Activated CD4-positive, alpha-beta T cell treated with anti-CD3 and anti-CD28 coated beads, Interleukin-2, amount 50 U/mL, for 4 hours (primary cell): Measurements from ENCODE around the gene CSNK1D.
A peak's percentile ranks its signal among the peaks of the same experiment; 100 is the strongest.

Experiments used
- DNase-seq, 2 experiments: peaks; one replicate each; pipeline ENCODE4 v3.0.0-alpha.2; 2020

Gene CSNK1D

DNA sequence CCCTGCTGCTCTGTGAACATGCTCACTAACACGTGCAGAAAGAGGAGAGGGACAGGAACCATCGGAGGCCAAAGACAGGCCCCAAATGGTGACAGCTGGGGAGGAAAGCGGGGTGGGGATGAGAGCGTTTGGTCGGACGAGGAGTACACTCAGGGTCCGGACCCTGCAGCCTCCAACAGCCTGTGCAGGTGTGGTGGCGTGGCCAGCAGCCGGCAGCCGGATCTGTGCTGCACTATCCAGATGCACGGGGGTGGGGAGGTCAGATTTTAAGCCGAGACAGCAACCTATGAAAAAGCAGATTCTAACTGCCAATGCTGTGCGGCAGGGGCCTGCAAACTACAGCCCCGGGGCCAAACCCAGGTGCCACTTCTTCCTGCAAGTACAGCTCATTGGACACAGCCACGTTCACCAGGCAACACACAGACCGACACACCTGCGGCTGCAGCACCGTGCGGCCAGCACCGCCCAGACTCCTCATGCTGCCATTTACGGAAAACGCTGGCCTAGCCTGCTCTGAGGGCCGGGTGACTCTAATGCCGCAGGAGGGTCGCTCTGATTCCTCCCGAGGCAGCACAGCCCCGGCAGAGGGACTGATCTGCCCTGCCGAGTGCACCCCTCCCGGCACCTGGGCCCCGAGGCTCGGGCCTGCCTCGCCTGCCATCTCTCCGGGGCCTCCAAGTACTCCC lies 23.5 kb downstream of the CSNK1D start:
- no peak for DNase-seq

- DNase-seq: no peak
Measured at GRCh38 chr17:82248815-82249674, 24.5 kb downstream of the CSNK1D start.

- DNase-seq: no peak
Measured at GRCh38 chr17:82247856-82248671, 25.4 kb downstream of the CSNK1D start.

DNA sequence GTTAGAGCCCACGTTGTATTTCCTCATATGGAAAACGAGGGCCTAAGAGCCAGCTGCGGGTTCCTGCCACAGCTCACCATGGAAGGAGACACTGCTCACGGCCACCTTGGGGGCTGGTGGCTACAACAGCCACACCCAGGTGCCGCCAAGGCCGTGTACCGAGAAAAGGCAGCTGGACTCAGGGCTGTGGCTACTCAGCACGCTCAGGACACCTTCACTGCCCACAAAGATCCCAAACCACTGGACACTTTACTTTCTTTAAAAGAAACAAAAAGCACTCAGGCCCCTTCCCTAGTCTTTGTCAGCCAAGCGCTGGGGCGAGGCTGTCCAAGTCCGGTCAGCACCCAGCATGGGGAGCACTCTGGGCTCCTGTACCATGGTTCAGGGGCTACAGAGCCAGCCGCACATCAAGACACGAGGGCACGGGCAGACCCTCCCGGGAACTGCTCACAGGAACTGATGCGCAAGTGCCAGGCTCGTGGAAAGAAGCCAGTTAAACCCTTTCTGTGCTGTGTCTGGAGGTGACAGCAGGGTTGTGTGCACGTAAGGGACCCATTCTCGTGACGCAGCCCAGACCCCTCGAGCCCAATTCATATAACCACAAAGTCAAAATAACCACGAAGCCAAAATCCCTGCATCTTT lies 26.2 kb downstream of the CSNK1D start:
- DNase-seq: no peak

DNA sequence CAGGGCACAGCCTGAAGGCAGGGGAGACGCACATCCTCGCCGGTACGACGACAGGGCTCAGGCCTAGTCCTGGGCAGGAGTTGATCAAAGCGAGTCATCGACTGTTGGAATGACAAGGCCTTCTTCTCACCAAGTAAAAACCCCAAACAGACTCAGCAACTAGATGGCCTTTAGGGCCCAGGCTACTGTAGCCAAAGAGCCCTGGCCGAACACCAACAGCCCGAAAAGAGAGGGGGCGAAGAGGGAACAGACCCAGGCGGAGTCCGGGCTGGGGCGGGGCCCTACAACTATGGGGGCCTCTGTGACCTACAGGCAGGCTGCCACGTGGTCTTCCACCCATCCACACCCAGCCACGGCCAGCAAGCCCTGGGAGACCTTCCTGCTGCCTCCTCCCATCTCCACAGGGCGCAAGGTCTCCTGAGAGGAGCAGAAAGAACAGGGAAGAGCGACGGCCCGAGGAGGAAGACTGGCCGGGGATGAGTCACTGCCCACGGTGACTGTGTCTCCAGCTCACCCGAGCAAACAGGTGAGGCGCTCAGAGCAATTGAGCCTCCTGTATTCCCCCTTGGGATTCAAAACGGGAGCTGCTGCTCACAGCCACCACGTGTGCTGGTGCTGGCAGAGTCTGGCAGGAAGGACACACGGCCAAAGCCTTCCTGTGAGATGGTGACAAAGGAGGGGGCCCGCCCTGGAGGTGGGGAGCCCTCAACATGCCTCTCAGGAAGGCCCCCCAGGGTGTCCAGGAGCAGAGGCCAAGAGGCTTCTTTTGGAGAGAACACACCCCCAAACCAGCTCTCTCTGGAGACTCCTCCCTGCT lies 26.9 kb downstream of the CSNK1D start:
- no peak for DNase-seq

DNA sequence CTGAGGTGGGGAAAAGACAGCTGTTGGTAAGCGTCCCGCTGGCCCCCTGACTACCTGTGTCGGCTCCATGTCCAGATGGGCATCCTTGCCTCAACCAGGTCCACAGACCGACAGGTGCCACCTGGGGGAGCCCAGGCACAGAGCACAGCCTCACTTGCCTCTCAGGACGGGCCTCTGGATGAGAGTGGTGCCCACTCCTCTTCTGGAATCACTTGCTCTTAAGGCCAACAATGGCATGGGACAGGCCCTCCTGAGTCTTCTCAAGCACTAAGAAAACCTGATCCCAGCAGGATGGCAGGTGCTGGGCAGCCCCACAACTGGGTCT lies 27.5 kb downstream of the CSNK1D start:
- no peak for DNase-seq

GRCh38 chr17:82245134-82246039 lies 28.1 kb downstream of the CSNK1D start:
- DNase-seq: no peak

DNA sequence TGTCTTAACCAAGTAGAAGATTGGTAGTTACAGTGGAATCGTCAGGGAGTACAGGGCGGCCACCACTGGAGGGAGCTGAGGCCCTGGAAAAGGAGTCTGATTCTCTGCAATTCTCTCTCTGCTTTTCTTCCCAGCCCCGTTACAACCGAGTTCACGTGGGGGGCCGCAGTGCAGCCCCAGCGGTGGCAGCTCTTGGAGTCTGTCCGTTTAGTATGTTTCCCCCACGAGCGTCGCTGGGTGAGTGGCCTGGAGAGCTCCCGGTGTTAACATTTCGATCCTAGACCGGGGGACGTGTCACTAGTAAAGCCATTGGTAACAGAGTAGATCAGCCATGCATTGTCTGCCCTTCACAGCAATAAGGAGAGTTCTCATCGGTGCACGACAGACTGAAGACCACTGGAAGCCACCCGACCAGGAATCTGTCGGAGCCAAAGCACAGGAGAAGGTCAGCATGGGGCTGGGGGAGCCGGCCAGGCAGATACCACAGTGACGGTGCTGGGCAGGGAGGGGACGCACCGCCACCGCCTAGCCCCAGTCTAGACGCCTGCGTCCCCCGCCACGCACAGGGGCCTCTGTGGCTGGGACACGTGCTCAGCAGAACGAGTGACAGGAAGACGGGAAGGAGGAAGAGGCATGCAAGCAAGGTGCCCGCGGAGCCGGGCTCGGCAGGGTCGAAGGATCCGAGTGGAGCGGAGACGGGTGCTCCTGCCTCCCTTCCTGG lies 28.9 kb downstream of the CSNK1D start:
- DNase-seq: no peak

- no peak for DNase-seq
Measured at GRCh38 chr17:82243648-82244412, 29.7 kb downstream of the CSNK1D start.

GRCh38 chr17:82242977-82243647 lies 30.4 kb downstream of the CSNK1D start:
- DNase-seq: no peak

DNA sequence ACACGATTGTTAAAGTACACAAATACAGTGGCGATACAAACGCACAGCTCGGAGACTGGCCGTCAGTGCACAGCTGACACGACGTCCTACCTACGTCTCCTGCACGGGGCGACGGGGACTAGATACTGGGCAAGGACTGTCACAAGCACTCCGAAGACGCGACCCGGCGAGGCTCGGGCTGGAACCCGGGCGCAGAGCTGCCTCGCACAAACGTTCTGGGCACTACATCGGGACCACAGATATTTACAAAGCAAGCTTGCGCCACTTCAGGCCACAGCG lies 30.9 kb downstream of the CSNK1D start:
- no peak for DNase-seq

DNA sequence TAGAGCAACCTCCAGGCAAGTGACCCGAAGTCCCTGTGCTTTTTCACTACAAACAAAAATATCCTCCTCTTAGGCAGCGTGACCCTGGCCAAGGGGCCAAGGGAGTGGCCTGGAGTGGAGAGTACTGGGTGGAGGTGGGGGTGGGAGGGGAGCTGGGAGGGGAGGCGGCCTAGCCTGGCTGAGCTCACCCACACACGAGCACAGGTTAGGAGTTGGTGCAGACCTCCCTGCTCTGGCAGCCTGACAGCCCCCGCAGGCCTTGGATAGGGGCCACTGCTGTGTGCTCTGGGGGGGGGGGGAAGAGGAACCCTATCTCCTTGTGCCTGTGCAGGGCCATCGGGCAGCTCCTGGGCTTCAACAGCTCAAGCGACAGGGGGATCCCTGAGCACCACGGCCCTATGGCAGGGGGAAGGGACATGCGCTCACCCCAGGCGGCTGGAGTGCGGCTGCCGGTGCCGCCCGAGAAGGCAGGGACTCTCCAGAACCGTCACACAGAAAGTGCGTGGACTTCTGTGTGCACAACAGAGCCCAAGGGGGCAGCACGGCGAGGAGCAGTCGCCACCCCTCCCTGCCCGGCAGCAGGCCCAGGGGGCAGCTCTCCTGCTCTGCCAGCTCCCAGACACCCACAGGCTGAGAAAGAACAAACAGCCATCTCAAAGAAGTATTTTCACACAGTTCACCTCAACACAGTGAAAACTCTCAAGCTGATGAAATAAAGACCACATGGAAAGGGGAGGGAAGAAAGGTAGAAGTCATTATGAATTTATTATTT lies 31.4 kb downstream of the CSNK1D start:
- DNase-seq: no peak

DNA sequence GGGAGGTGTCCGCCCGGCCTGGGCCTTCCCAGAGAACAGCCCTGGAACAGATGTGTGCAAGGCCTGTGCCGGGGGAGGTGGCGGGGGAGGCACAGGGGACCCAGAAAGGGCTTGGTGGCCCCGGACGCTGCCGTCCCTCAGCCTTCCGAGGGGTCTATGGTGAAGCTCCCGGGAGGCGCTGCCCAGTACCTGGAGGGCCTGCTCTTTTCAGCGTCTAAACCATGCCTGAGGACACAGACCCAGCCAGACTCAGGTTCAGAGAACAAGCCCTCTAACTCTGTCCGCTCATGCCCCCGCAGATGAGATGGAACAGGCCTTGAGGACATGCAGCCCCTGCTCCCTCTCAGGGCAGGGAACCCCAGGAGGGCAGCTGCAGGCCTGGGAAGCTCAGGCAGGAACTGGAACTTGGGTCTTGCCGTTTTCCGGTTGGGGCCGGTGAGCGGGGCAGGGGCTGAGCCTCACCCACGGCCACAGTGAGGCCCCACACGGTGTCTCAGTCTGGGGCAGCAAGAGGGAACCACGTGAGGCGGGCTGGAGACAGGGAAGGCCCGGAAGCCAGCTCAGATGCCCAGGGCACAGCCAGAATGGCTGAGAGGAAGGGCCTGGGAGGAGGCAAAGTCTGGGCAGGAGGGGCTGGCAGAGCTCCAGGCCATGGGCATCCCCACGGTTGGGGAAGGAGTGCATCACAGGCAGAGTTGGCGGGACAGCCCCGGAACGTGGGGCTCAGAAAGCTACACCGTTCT lies 32.1 kb downstream of the CSNK1D start:
- DNase-seq: peak in 1 of 2 experiments; percentile 36

DNA sequence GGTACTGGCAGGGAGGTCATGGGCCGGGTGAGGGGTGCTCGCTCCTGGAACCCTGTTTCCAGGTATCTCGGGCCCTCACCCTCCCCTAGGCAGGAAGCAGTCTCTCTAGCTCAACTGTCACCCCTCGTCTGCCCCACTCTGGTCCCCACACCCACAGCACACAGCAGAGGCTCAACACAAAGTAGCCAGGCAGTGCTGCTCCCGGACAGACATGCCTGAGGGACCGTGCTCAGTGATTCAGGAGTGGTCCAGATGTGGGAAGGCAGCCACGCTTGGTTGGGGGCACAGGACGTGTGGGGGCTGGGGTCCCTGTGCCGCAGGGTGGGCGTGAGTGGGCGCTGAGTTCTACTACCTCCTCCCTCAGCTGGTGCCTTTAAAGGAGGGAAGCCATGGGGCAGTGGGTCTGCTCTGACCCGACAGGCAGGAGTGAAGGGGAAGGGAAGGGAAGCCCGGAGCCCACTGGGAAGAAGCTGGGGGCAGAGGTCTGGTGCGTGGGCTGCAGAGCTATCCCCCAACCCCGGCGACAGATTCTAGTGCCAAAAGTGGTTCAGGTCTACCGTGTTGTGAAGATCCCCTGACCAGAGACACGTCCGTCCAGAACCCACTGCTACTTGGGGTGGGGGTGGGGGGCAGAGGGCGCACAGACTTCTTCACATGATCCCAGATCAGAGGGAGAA lies 32.9 kb downstream of the CSNK1D start:
- no peak for DNase-seq

DNA sequence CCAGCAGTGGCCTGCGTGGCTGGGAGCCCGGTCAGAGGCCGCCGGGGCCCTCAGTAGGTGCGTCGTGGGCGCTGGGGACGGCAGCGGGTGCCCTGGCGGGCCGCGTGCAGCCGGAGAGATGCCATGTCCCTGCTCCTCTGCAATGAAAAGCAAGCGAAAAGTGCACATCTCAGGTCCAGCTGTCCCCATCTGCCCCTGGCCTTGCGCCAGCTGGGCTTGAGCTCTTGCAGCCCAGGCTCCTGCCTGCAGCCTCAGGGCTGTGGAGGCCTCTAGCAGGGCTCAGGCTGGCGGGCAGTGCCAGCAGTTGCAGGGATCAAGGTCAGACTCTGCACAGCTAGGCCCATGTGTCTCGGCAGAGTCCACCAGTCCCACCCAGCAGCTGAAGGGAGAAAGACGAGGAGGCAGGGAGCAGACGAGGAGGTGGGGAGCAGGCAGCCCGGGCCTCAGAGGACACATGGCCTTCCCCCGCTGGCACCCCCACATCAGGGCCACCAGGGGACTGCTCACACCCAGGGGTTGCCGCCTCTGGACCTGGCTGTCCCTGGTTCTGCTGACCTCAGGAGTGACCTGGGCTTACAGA lies 33.5 kb downstream of the CSNK1D start:
- DNase-seq: no peak

- no peak for DNase-seq
Measured at GRCh38 chr17:82239401-82239925, 34.0 kb downstream of the CSNK1D start.
